Prostate gland (tissue), 2 donors: ENCODE results near the gene SLC50A1. TPM values are rescaled to one million over a fixed set of nuclear protein-coding genes. Genes with fewer than 3 reads are reported as not detected.

Source experiments
- DNase-seq: peaks from one replicate; pipeline ENCODE4 v3.0.0-alpha.2; 2019; ENCODE audit warnings: low spot score
- H3K27ac ChIP-seq, 2 donors: fragments of 200-600 bp; sonication (generic); 2 replicates each; pipeline ENCODE4 v1.5.1; 2017 to 2019
- H3K27me3 ChIP-seq: fragments of 200-600 bp; sonication (generic); replicated peaks from 2 replicates; pipeline ENCODE4 v1.5.1; 2019; ENCODE audit not compliant: insufficient read depth
- H3K36me3 ChIP-seq, 2 donors: fragments of 200-600 bp; sonication (generic); 1 replicate in 1 of 2; 2 replicates in 1 of 2; pipeline versions ENCODE4 v1.5.1 to v1.8.1; 2017 to 2019
- H3K4me1 ChIP-seq: fragments of 200-600 bp; sonication (generic); replicated peaks from 2 replicates; pipeline ENCODE4 v1.5.1; 2019
- H3K4me3 ChIP-seq, 2 donors: fragments of 200-600 bp; sonication (generic); 2 replicates each; pipeline ENCODE4 v1.5.1; 2017 to 2019
- H3K9me3 ChIP-seq: fragments of 200-600 bp; sonication (generic); 2 replicates; pipeline ENCODE4 v1.5.1; 2017
- CTCF ChIP-seq, 4 experiments: fragments of 200-600 bp in 2 of 4; fragments of 450-650 bp in 2 of 4; sonication (generic) in 2 of 4; IDR thresholded peaks; 1 replicate in 3 of 4; 2 replicates in 1 of 4; pipeline ENCODE4 v1.5.1; 2016 to 2019; ENCODE audit warnings: antibody characterized with exemption in 4 of 4, mild to moderate bottlenecking in 2 of 4, moderate library complexity in 2 of 4
- POLR2A ChIP-seq: fragments of 450-650 bp; IDR thresholded peaks from one replicate; pipeline ENCODE4 v1.6.1; 2016; ENCODE audit warnings: antibody characterized with exemption, mild to moderate bottlenecking
- POLR2AphosphoS5 ChIP-seq: sonication (generic); formaldehyde crosslinking; IDR thresholded peaks from one replicate; pipeline ENCODE4 v1.6.1; 2017; ENCODE audit warnings: antibody characterized with exemption
- WGBS: methylation state at CpG from one replicate; pipeline ENCODE4 v1.1.5; 2018; 5-methylcytosine and 5-hydroxymethylcytosine counted together
- intact Hi-C: fragments of 100-400 bp; cut with DNase I; formaldehyde crosslinking; loops from one replicate; pipeline ENCODE4 v1.14.2; 2022
- total RNA-seq, 2 donors: library from RNA; depleted of rRNA; stranded (reverse); fragments of >200 nt; gene quantifications; one replicate each; pipeline ENCODE4 v1.1.0, GENCODE V29; 2016

SLC50A1 gene
- total RNA-seq, 2 donors from 2014 or later: 26.6 to 48.0 TPM

- TF ChIP-seq POLR2A (no peak), POLR2AphosphoS5 (no peak), CTCF (IDR thresholded peaks at IDR 0.05) (no peak)
These were observed 13.3 kb upstream of the SLC50A1 start for GRCh38 chr1:155122308-155122707.

DNA sequence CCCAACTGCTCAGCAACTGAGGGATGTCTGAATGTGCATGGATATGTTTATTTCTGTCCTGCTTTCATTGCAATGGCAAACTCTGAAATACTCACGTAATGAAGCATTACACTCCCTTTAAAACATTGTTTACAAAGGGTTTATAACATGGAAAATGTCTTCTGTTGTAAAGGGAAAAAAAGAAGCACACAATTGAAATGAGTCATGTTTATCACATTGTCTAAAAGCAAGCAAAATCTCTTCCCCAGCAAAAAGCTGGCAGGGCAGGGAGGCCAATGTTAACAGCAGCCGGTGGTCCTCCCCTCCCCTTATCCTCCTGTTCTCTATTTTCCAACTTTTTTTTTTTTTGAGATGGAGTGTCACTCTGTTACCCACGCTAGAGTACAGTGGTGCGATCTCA lies 11.9 kb upstream of the SLC50A1 start:
- no peaks in the 10 kb centered on the region for H3K9me3 ChIP-seq
- intact Hi-C loops: no loop called here
- peaks cover 6% of the 10 kb centered on the region for H3K4me1 ChIP-seq
- no peak for TF ChIP-seq POLR2A
- TF ChIP-seq POLR2AphosphoS5: peak; percentile 75
- no peak for TF ChIP-seq CTCF (IDR thresholded peaks at IDR 0.05)
- H3K4me3 ChIP-seq: no peak overlapping the region
- H3K27ac ChIP-seq: peak overlapping the region; percentile 19 to 94
- 38% methylated on average over 4 of the region's 4 CpGs for WGBS
- no peak for DNase-seq
- H3K27me3 ChIP-seq: no peaks in the 10 kb centered on the region
- H3K36me3 ChIP-seq: no peaks in the 10 kb centered on the region

More at GRCh38 chr1:155122308-155122707, 13.3 kb upstream of the SLC50A1 start:
- Histone ChIP-seq H3K9me3 (no peaks in the 10 kb centered on the region), H3K4me3 (no peak overlapping the region), H3K27ac (no peak overlapping the region), H3K4me1 (peaks cover 6% of the 10 kb centered on the region), H3K36me3 (no peaks in the 10 kb centered on the region), H3K27me3 (no peaks in the 10 kb centered on the region)
- DNase-seq: no peak
- 80% methylated on average over 2 of the region's 2 CpGs for WGBS
- intact Hi-C loops: no loop called here

DNA sequence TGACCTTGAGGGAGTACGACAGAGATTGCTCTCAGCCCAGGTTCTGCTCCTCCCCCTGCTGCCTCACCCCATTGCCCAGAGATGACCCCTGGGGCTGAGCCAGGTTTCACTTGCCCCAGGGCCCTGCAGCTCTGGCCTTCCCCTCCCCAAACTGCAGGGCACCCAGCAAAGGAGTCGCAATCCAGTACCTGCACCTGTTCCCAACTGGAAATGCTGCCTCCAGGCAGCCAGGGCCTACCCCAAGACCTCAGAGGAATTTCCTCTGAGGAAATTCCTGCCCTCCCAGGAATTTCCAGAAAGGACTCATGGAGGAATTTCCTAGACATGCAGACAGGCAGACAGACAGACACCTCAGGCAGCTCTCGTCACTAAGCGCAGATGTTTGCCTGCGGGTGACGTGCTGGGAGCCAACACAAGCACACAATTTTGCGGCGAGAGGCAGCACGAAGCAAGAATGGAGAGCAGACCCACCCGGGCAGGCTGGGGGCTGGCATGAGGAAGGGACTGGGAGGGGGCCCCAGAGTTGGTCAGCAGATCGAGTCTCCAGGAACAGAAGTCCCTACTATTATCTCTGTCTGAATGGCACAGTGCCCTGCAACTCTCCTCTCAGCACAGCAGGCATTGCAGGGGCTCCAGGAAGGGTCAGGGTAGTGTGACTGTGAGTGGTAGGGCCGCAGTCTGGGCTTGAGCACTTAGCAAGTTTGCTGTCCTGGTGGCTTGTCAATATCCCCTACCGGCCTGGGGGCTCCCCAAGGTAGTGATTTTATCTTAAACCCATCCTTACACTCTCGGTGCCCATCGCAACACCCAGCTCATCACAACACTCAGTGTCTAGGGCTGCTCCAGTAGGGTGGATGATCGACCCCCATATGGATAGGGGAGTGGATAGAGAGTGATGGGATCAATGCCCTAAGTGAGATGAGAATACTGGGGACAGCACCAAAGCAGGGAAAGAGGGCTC lies 10.9 kb upstream of the SLC50A1 start:
- H3K36me3 ChIP-seq: no peaks in the 10 kb centered on the region
- no peaks in the 10 kb centered on the region for H3K27me3 ChIP-seq
- no peak overlapping the region for H3K4me3 ChIP-seq
- H3K9me3 ChIP-seq: no peaks in the 10 kb centered on the region
- intact Hi-C loops: no loop called here
- DNase-seq: no peak
- H3K4me1 ChIP-seq: peaks cover 6% of the 10 kb centered on the region
- peak overlapping the region; percentile 94 to 98 for H3K27ac ChIP-seq
- WGBS: 82% methylated on average over 16 of the region's 16 CpGs
- no peak for TF ChIP-seq POLR2AphosphoS5
- TF ChIP-seq POLR2A: no peak
- TF ChIP-seq CTCF (IDR thresholded peaks at IDR 0.05): no peak

GRCh38 chr1:155125511-155125945 lies 10.1 kb upstream of the SLC50A1 start:
- Histone ChIP-seq H3K36me3 (no peaks in the 10 kb centered on the region), H3K4me1 (peaks cover 6% of the 10 kb centered on the region), H3K27ac (peak overlapping the region; percentile 94 to 98), H3K27me3 (no peaks in the 10 kb centered on the region), H3K4me3 (no peak overlapping the region), H3K9me3 (no peaks in the 10 kb centered on the region)
- DNase-seq: peak; percentile 59
- intact Hi-C loops: no loop called here
- 41% methylated on average over 11 of the region's 11 CpGs for WGBS
- TF ChIP-seq POLR2AphosphoS5 (no peak), POLR2A (peak; percentile 49)

DNA sequence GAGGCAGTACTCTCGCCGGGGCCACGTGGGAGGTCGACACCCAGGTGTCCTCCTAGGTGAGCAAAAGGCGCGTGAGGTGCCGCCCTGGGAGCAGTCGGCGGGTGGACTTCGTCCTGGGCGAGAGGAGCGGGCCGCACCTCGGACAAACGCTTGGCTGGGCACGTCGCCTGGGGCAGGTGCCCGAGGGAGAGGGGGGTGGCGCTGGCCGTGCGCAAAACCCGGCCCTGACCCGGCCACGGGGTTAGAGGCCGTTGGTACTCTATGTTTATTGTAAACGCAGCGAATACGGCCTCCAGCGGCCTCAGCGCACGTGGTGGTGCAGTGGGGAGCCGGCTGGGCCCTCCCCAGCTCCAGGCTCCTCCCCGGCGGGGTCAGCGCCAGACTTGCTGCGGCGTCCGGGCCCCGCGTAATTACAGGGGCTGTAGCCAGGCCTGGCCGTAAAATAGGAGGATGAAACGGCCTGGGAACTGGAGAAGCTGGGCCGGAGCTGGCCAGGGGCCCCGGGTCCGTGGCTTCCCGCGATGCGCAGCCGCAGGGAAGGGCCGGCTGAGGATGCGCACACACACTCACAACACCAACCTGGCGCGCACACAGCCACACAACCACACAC lies 9.6 kb upstream of the SLC50A1 start:
- no peaks in the 10 kb centered on the region for H3K36me3 ChIP-seq
- H3K4me3 ChIP-seq: peak overlapping the region; percentile 71 to 80

More for the DNA sequence above, 9.6 kb upstream of the SLC50A1 start:
- intact Hi-C loops: loop anchor here (2.0 kb wide), 1 partner anchor 33 kb away; no protein-coding TSS in a partner anchor
- 18% methylated on average over 53 of the region's 53 CpGs for WGBS
- H3K4me1 ChIP-seq: peaks cover 6% of the 10 kb centered on the region
- H3K27me3 ChIP-seq: no peaks in the 10 kb centered on the region
- DNase-seq: peak; percentile 75
- no peaks in the 10 kb centered on the region for H3K9me3 ChIP-seq
- peak overlapping the region; percentile 94 to 98 for H3K27ac ChIP-seq
- TF ChIP-seq CTCF (IDR thresholded peaks at IDR 0.05) (no peak), POLR2AphosphoS5 (peak; percentile 63), POLR2A (peak; percentile 40)
